SK-N-SH (cell line): ENCODE data around the gene SMOC1.

Source experiments
- CTCF ChIP-seq: fragments of 200-600 bp; sonication (generic); IDR thresholded peaks from 2 replicates; pipeline ENCODE4 v1.6.1; 2017; ENCODE audit warnings: antibody characterized with exemption, mild to moderate bottlenecking, moderate library complexity
- EP300 ChIP-seq, 2 experiments: IDR thresholded peaks; 2 replicates each; pipeline versions ENCODE4 v1.4.0 to v1.6.1; 2012; ENCODE audit warnings: borderline replicate concordance in 1 of 2, low read depth in 1 of 2, low read length in 1 of 2
- EZH2phosphoT487 ChIP-seq: fragments of 200-600 bp; sonication (generic); IDR thresholded peaks from 2 replicates; pipeline ENCODE4 v1.6.1; 2017; ENCODE audit warnings: low read depth, mixed run types, mild to moderate bottlenecking, antibody characterized with exemption, moderate library complexity, borderline replicate concordance
- GABPA ChIP-seq: IDR thresholded peaks from 2 replicates; pipeline ENCODE4 v1.4.0; 2012; ENCODE audit warnings: low read depth, mild to moderate bottlenecking
- GATA2 ChIP-seq: sonication (generic); formaldehyde crosslinking; IDR thresholded peaks from 2 replicates; pipeline ENCODE4 v1.5.0; 2020; ENCODE audit warnings: mild to moderate bottlenecking, missing genetic modification reagents
- IRF3 ChIP-seq: fragments of 150-350 bp; IDR thresholded peaks from 2 replicates; pipeline ENCODE4 v1.6.1; 2016; ENCODE audit warnings: mild to moderate bottlenecking, low read depth, low read length
- POLR2AphosphoS5 ChIP-seq: IDR thresholded peaks from 2 replicates; pipeline ENCODE4 v1.6.1; 2012; ENCODE audit warnings: low read depth, low read length
- RFX5 ChIP-seq: IDR thresholded peaks from 2 replicates; pipeline ENCODE4 v1.6.1; 2012; ENCODE audit warnings: mild to moderate bottlenecking, improper control_type of control experiment, low read length
- TEAD4 ChIP-seq: IDR thresholded peaks from 2 replicates; pipeline ENCODE4 v1.4.0; 2012; ENCODE audit warnings: mild to moderate bottlenecking, borderline replicate concordance; ENCODE audit not compliant: insufficient read depth
- USF2 ChIP-seq: fragments of 150-350 bp; IDR thresholded peaks from 2 replicates; pipeline ENCODE4 v1.6.1; 2017; ENCODE audit warnings: antibody characterized with exemption, low read length, low read depth, borderline replicate concordance
- YY1 ChIP-seq: IDR thresholded peaks from 2 replicates; pipeline ENCODE4 v1.4.0; 2012; ENCODE audit warnings: low read depth, mild to moderate bottlenecking

GRCh38 chr14:70032016-70032415 is 152.8 kb downstream of the SMOC1 start:
- TF ChIP-seq CTCF (no peak), USF2 (no peak), EP300 (IDR thresholded peaks at IDR 0.05; ENCODE audit: borderline replicate concordance in 1 of 2, low read depth in 1 of 2, low read length in 1 of 2) (no peak), TEAD4 (no peak), RFX5 (no peak), POLR2AphosphoS5 (no peak), IRF3 (no peak), EZH2phosphoT487 (no peak), YY1 (no peak), GABPA (no peak), GATA2 (no peak)
